Fibroblast of pulmonary artery (primary cell): ENCODE measurements around the gene NUP214.

Experiments used
- DNase-seq: peaks from one replicate; pipeline ENCODE4 v3.0.0-alpha.2; 2010; ENCODE audit warnings: low read depth
- H3K4me3 ChIP-seq: replicated peaks from 2 replicates; pipeline ENCODE4 v1.5.1; 2011; ENCODE audit warnings: low read depth, mild to moderate bottlenecking, control low read depth, low read length, moderate library complexity
- TF ChIP-seq, protein P1 (sequence below): IDR thresholded peaks from 2 replicates; pipeline ENCODE4 v1.5.1; 2011; ENCODE audit warnings: mild to moderate bottlenecking, control low read depth, low read length, inconsistent platforms; ENCODE audit errors: missing control alignments

The NUP214 gene

DNA sequence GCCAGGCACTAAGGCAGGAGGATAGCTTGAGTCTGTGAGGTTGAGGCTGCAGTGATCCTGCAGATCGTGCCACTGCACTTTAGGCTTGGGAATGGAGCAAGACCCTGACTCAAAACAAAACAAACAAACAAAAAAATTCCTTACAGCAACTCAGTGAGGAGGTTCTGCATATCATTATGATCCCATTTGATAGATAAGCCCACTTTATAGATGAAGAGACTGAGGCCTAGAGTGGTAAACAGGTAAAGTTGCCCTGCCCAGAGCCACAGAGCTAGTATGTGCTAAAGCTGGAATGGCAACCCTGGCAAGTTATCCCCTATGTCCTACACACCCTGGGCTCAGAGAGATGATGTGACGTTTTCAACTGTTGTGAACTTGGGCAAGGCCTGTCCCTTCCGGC is 21.9 kb upstream of the NUP214 start:
- no peak overlapping the region for H3K4me3 ChIP-seq
- TF ChIP-seq, protein P1, sequence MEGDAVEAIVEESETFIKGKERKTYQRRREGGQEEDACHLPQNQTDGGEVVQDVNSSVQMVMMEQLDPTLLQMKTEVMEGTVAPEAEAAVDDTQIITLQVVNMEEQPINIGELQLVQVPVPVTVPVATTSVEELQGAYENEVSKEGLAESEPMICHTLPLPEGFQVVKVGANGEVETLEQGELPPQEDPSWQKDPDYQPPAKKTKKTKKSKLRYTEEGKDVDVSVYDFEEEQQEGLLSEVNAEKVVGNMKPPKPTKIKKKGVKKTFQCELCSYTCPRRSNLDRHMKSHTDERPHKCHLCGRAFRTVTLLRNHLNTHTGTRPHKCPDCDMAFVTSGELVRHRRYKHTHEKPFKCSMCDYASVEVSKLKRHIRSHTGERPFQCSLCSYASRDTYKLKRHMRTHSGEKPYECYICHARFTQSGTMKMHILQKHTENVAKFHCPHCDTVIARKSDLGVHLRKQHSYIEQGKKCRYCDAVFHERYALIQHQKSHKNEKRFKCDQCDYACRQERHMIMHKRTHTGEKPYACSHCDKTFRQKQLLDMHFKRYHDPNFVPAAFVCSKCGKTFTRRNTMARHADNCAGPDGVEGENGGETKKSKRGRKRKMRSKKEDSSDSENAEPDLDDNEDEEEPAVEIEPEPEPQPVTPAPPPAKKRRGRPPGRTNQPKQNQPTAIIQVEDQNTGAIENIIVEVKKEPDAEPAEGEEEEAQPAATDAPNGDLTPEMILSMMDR = no peak

GRCh38 chr9:131104016-131104740 is 21.2 kb upstream of the NUP214 start:
- no peak for DNase-seq
- TF ChIP-seq, protein P1 = no peak

More for the DNA sequence above, 21.9 kb upstream of the NUP214 start:
- DNase-seq = no peak

GRCh38 chr9:131105952-131106351 is 19.4 kb upstream of the NUP214 start:
- TF ChIP-seq, protein P1 = no peak
- no peak overlapping the region for H3K4me3 ChIP-seq
- DNase-seq = no peak

More at GRCh38 chr9:131104016-131104740, 21.2 kb upstream of the NUP214 start:
- H3K4me3 ChIP-seq = no peak overlapping the region

DNA sequence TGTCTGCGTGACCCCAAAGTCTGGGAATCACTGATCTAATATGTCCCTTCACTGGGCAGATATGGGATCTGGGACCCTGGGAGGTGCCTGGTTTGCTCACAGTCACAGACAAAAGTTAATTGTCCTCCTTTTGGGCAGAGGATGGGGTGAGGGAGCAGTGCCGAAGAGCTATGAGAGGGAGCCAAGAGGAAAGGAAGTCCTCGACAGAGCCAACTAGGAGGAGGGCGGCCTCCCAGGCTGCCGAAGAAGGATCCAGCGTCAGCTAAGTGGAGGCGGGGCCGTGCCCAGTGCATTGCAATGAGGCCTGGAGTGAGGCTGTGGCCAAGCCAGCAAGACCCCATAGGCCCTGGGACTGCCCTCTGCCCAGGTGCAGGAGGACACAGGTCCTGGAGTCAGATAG is 17.6 kb upstream of the NUP214 start:
- no peak overlapping the region for H3K4me3 ChIP-seq
- no peak for DNase-seq
- TF ChIP-seq, protein P1 = no peak

DNA sequence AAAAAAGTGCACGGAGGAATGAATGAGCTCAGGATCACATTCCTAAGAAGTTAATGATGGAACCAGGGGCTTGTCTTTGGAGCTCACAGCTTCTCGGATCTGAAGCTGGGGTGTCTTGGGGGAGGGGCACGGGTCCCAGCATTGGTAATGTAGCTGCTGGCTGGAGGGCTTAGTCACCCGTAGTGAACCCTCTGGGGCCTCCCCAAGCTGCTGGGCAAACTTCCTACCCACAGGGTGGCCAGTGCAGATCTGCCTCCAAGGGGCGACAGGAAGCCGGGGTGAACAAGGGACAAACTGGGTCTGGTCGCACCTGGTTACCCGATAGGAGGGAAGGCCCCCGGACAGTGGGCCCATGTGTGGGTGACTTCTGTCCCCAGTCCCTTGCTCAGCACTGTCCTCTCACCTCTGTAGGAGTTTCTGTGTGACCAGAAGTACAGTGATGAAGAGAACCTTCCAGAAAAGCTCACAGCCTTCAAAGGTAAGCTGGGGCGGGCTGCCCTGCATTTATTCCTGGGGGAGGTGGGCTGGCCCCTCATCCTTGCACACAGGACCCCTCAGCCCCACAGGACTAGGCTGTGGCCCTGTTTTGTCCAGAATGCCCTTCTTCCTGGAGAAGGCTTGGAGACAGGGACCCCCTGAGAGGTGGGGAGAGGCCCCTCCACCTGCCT is 14.1 kb upstream of the NUP214 start:
- TF ChIP-seq, protein P1 = no peak
- no peak overlapping the region for H3K4me3 ChIP-seq
- no peak for DNase-seq

DNA sequence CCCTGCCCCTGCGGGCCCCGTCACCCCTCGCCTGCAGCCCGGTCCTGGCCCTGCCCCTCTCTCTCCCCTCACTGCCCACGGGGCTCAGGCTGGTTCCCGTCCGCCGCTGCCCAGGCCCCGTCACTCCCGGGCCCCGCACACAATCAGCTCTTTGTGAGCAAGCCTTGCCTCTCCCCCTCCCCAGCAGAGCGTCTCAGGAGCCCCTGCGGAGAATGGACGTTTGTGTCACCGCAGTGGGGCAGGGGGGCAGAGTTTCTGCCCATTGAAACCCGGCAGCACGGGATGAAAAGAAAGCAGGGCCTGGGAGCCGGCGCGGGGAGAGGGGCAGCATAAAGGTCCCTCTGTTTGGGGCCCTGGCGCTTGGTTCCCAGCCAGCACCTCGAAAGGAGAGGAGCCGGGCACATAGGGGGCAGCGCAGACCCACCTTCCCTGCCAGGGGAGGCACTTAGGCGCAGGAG is 13.5 kb upstream of the NUP214 start:
- H3K4me3 ChIP-seq = no peak overlapping the region
- TF ChIP-seq, protein P1 = no peak
- no peak for DNase-seq
